CD14-positive monocyte (primary cell): ENCODE measurements around the gene SCN8A. TPM values are rescaled to one million over a fixed set of nuclear protein-coding genes. Genes with fewer than 3 reads are reported as not detected.

ENCODE experiments used
- DNase-seq, 3 donors: peaks; one replicate each; pipeline ENCODE4 v3.0.0-alpha.2; 2011 to 2022
- H2AFZ ChIP-seq: 2 replicates; pipeline ENCODE4 v1.6.0; 2012; ENCODE audit warnings: mild to moderate bottlenecking, low read depth, low read length, inconsistent platforms; ENCODE audit not compliant: insufficient read depth, poor library complexity, severe bottlenecking
- H3K27ac ChIP-seq, 2 donors: 1 replicate in 1 of 2; 2 replicates in 1 of 2; pipeline ENCODE4 v1.5.1; 2012 to 2013; ENCODE audit warnings: low read length in 2 of 2, control low read depth in 1 of 2, inconsistent platforms in 1 of 2, low read depth in 1 of 2, mild to moderate bottlenecking in 1 of 2
- H3K27me3 ChIP-seq, 2 donors: one replicate each; pipeline versions ENCODE4 v1.6.0 to v1.6.1; 2011 to 2013; ENCODE audit warnings: low read length in 2 of 2; ENCODE audit not compliant: control insufficient read depth in 2 of 2, insufficient read depth in 2 of 2
- H3K36me3 ChIP-seq, 2 donors: replicated peaks in 1 of 2; 1 replicate in 1 of 2; 2 replicates in 1 of 2; pipeline versions ENCODE4 v1.5.1 to v1.6.1; 2012 to 2013; ENCODE audit warnings: low read length in 2 of 2, control low read depth in 1 of 2, inconsistent platforms in 1 of 2, mild to moderate bottlenecking in 1 of 2; ENCODE audit not compliant: insufficient read depth in 2 of 2, control insufficient read depth in 1 of 2
- H3K4me1 ChIP-seq, 2 donors: 1 replicate in 1 of 2; 2 replicates in 1 of 2; pipeline versions ENCODE4 v1.5.1 to v1.6.1; 2012 to 2013; ENCODE audit warnings: low read length in 2 of 2, control low read depth in 1 of 2, inconsistent platforms in 1 of 2, mild to moderate bottlenecking in 1 of 2, moderate library complexity in 1 of 2; ENCODE audit not compliant: insufficient read depth in 2 of 2, control insufficient read depth in 1 of 2
- H3K4me2 ChIP-seq: replicated peaks from 2 replicates; pipeline ENCODE3; 2012; ENCODE audit warnings: low read length, moderate library complexity, mild to moderate bottlenecking; ENCODE audit not compliant: poor library complexity, severe bottlenecking; ENCODE audit errors: extremely low read depth
- H3K4me3 ChIP-seq, 3 experiments: fragments of 200-600 bp in 1 of 3; sonication (generic) in 1 of 3; replicated peaks in 1 of 3; 1 replicate in 2 of 3; 2 replicates in 1 of 3; pipeline ENCODE4 v1.5.1; 2011 to 2013; ENCODE audit warnings: low read length in 3 of 3, mild to moderate bottlenecking in 3 of 3, control low read depth in 2 of 3, low read depth in 2 of 3, inconsistent platforms in 1 of 3, moderate library complexity in 1 of 3
- H3K79me2 ChIP-seq: 2 replicates; pipeline ENCODE4 v1.6.0; 2012; ENCODE audit warnings: mild to moderate bottlenecking, control low read depth, inconsistent platforms, low read length, moderate library complexity; ENCODE audit not compliant: insufficient read depth
- H3K9ac ChIP-seq: 2 replicates; pipeline ENCODE4 v1.6.0; 2017; ENCODE audit warnings: low read length, mild to moderate bottlenecking; ENCODE audit not compliant: insufficient read depth, poor library complexity, severe bottlenecking
- H3K9me3 ChIP-seq, 2 donors: replicated peaks in 1 of 2; 1 replicate in 1 of 2; 2 replicates in 1 of 2; pipeline versions ENCODE4 v1.5.1 to v1.6.1; 2012 to 2013; ENCODE audit warnings: low read length in 2 of 2, control low read depth in 1 of 2; ENCODE audit not compliant: control insufficient read depth in 1 of 2, insufficient read depth in 1 of 2
- H4K20me1 ChIP-seq: 2 replicates; pipeline ENCODE4 v1.6.0; 2012; ENCODE audit warnings: mild to moderate bottlenecking, low read length, control low read depth, moderate library complexity; ENCODE audit not compliant: insufficient read depth
- H3K27ac Mint-ChIP-seq, 7 donors: one replicate each; pipeline ENCODE4 v1.8.0; 2020; ENCODE audit warnings: mild to moderate bottlenecking in 7 of 7, mixed read lengths in 7 of 7, moderate library complexity in 6 of 7, inconsistent platforms in 2 of 7
- H3K27me3 Mint-ChIP-seq, 3 donors: one replicate each; pipeline ENCODE4 v1.8.0; 2021 to 2022; ENCODE audit warnings: low read depth in 3 of 3, mild to moderate bottlenecking in 3 of 3, mixed read lengths in 3 of 3, moderate library complexity in 3 of 3, inconsistent platforms in 1 of 3
- H3K36me3 Mint-ChIP-seq, 2 donors: one replicate each; pipeline ENCODE4 v1.8.0; 2020; ENCODE audit warnings: mixed read lengths in 2 of 2, inconsistent platforms in 1 of 2, mild to moderate bottlenecking in 1 of 2
- H3K4me1 Mint-ChIP-seq: one replicate; pipeline ENCODE4 v1.8.0; 2020; ENCODE audit warnings: mild to moderate bottlenecking, mixed read lengths
- H3K4me3 Mint-ChIP-seq, 2 donors: one replicate each; pipeline ENCODE4 v1.8.0; 2020; ENCODE audit warnings: mild to moderate bottlenecking in 2 of 2, mixed read lengths in 2 of 2, moderate library complexity in 1 of 2
- H3K9me3 Mint-ChIP-seq, 7 donors: one replicate each; pipeline ENCODE4 v1.8.0; 2020 to 2022; ENCODE audit warnings: mixed read lengths in 7 of 7, mild to moderate bottlenecking in 6 of 7, moderate library complexity in 6 of 7, inconsistent platforms in 2 of 7
- WGBS: methylation state at CpG from one replicate; pipeline ENCODE4 v1.1.5; 2013; ENCODE audit warnings: missing lambda C conversion rate; ENCODE audit not compliant: insufficient coverage; 5-methylcytosine and 5-hydroxymethylcytosine counted together
- intact Hi-C, 2 donors: fragments of 100-400 bp; cut with micrococcal nuclease; formaldehyde crosslinking; loops; one replicate each; pipeline versions ENCODE4 v1.15.0 to v1.15.1; 2023
- polyA plus RNA-seq, 3 donors: library from polyadenylated mRNA; depleted of rRNA in 1 of 3; unstranded in 2 of 3; stranded (reverse) in 1 of 3; fragments of 300-500 nt in 2 of 3; fragments of >200 nt in 1 of 3; fragmentation: Illumina TruSeq in 2 of 3; gene quantifications; 1 replicate in 2 of 3; 2 replicates in 1 of 3; pipeline ENCODE4 v1.2.3, GENCODE V29; 2012 to 2021
- TF ChIP-seq, protein P1 (sequence below): fragments of 200-600 bp; IDR thresholded peaks from one replicate; pipeline ENCODE4 v1.8.0; 2022; ENCODE audit warnings: antibody characterized with exemption, mild to moderate bottlenecking

SCN8A gene
- polyA plus RNA-seq, 3 donors, result 0.03 TPM; not detected in 2

DNA sequence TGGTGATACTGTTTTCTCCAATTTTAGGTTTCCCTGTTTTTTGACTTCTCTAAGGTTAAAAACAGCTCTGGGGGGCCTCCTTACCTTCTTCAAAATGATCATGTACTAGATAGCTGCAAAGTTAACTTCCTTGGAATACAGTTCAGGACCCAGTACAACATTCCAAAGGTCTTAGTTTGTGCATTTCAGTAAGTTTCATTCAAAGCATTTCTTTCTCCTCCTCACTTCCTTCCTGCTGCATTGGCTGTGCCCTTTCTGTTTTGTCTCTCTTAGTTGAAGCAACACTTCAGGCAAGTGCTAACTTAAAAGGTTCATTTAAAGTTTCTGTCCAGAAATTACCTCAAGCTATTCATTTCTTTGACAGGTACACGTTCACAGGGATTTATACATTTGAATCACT, 95.7 kb downstream of the SCN8A start:
- H3K79me2 ChIP-seq, result no peaks in the 10 kb centered on the region

DNA sequence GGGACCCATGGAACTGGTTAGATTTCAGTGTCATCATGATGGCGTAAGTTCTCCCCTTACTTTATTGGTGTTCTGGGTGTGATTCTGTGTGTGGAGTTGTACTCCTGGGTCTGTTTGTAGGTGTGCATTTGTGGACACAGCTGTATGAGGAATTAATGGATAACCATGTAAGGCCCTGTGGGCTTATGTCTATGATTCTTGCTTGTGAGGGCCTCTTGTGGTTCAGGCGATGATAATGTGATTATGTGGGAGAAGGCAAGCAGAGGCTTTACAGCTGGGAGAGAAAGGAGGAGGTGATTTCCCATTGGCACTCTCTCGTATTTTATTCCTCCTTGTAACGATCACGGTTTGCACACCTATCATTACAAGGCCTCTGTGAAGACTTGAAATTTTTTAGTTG, 96.1 kb downstream of the SCN8A start:
- Histone ChIP-seq H3K27ac (no peak overlapping the region), H3K79me2 (no peaks in the 10 kb centered on the region), H4K20me1 (no peaks in the 10 kb centered on the region), H3K4me2 (no peak overlapping the region), H3K9ac (no peak overlapping the region), H3K36me3 (no peaks in the 10 kb centered on the region), H3K4me3 (no peak overlapping the region), H3K9me3 (no peaks in the 10 kb centered on the region), H2AFZ (no peak overlapping the region), H3K27me3 (no peaks in the 10 kb centered on the region), H3K4me1 (peaks cover 12 to 14% of the 10 kb centered on the region in 2 donors)
- Mint-ChIP-seq H3K4me3 (no peak overlapping the region), H3K27ac (no peak overlapping the region), H3K27me3 (peaks cover 0 to 2% (median 0%) of the 10 kb centered on the region in 3 donors), H3K36me3 (no peaks in the 10 kb centered on the region), H3K4me1 (peaks cover 38% of the 10 kb centered on the region), H3K9me3 (no peaks in the 10 kb centered on the region)
- 100% methylated on average over 1 of the region's 5 CpGs for WGBS
- DNase-seq, result no peak
- TF ChIP-seq, protein P1, sequence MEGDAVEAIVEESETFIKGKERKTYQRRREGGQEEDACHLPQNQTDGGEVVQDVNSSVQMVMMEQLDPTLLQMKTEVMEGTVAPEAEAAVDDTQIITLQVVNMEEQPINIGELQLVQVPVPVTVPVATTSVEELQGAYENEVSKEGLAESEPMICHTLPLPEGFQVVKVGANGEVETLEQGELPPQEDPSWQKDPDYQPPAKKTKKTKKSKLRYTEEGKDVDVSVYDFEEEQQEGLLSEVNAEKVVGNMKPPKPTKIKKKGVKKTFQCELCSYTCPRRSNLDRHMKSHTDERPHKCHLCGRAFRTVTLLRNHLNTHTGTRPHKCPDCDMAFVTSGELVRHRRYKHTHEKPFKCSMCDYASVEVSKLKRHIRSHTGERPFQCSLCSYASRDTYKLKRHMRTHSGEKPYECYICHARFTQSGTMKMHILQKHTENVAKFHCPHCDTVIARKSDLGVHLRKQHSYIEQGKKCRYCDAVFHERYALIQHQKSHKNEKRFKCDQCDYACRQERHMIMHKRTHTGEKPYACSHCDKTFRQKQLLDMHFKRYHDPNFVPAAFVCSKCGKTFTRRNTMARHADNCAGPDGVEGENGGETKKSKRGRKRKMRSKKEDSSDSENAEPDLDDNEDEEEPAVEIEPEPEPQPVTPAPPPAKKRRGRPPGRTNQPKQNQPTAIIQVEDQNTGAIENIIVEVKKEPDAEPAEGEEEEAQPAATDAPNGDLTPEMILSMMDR, result no peak
- intact Hi-C loops, result no loop called here

More for the DNA sequence above, 95.7 kb downstream of the SCN8A start:
- WGBS, result no CpG with 5 or more reads among the region's 1 CpG
- DNase-seq, result no peak
- H3K4me2 ChIP-seq, result no peak overlapping the region
- no peaks in the 10 kb centered on the region for H3K9me3 Mint-ChIP-seq
- TF ChIP-seq, protein P1, result no peak
- H3K36me3 Mint-ChIP-seq, result no peaks in the 10 kb centered on the region
- no peak overlapping the region for H3K27ac ChIP-seq
- no peak overlapping the region for H3K4me3 ChIP-seq
- H3K4me1 Mint-ChIP-seq, result peaks cover 33% of the 10 kb centered on the region
- H3K9ac ChIP-seq, result no peak overlapping the region
- H2AFZ ChIP-seq, result peak overlapping the region; percentile 25
- H3K27me3 Mint-ChIP-seq, result no peaks in the 10 kb centered on the region
- no peaks in the 10 kb centered on the region for H3K36me3 ChIP-seq
- H3K27ac Mint-ChIP-seq, result no peak overlapping the region
- no peaks in the 10 kb centered on the region for H3K9me3 ChIP-seq
- no peaks in the 10 kb centered on the region for H3K27me3 ChIP-seq
- intact Hi-C loops, result no loop called here
- H4K20me1 ChIP-seq, result no peaks in the 10 kb centered on the region
- H3K4me3 Mint-ChIP-seq, result no peak overlapping the region
- peaks cover 12 to 14% of the 10 kb centered on the region in 2 donors for H3K4me1 ChIP-seq
